Nucleus accumbens (tissue), 56 donors: ENCODE data around the gene LHX4.
"Not testable (repeated sequence)": the region's sequence is repeated elsewhere in the genome, so short reads cannot be mapped to it uniquely, and the experiment has no call there.

Experiments used
- DNase-seq, 56 donors: peaks; one replicate each; lab custom pipeline; 2025; lab: John Stamatoyannopoulos, UW

LHX4 gene

DNA sequence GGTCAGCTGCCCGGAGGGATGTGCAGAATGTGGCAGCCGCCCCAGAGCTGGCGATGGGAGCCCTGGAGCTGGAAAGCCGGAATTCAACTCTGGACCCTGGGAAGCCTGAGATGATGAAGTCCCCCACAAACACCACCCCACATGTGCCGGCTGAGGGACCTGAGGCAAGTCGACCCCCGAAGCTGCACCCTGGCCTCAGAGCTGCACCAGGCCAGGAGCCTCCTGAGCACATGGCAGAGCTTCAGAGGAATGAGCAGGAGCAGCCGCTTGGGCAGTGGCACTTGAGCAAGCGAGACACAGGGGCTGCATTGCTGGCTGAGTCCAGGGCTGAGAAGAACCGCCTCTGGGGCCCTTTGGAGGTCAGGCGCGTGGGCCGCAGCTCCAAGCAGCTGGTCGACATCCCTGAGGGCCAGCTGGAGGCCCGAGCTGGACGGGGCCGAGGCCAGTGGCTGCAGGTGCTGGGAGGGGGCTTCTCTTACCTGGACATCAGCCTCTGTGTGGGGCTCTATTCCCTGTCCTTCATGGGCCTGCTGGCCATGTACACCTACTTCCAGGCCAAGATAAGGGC lies 33.5 kb upstream of the LHX4 start:
- DNase-seq = no peak

GRCh38 chr1:180197231-180197630 lies 32.8 kb upstream of the LHX4 start:
- no peak for DNase-seq

GRCh38 chr1:180198196-180198595 lies 31.9 kb upstream of the LHX4 start:
- no peak for DNase-seq

- no peak for DNase-seq
Measured at GRCh38 chr1:180198611-180199010, 31.5 kb upstream of the LHX4 start.

DNA sequence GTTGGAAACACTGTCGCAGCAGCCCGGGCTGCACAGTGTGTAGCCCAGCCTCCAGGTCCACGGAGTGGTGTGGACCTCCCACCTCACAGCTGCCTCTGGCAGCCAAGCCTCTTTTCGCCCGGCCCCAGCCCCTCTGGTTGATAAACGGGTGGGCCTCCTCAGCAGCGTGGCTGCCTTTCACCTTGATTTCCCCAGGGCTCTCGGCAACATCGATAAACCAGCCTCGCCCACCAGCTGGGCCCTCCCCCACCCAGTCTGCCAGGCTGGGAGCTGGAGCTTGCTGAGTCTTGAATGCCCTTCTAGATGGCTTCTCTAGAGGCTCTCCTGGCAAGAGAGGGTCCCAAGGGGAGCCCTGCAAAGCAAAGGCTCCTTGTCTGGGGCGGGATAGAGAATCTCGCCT lies 31.0 kb upstream of the LHX4 start:
- DNase-seq = no peak

GRCh38 chr1:180201451-180202200 lies 28.4 kb upstream of the LHX4 start:
- no peak for DNase-seq

GRCh38 chr1:180202588-180202987 lies 27.5 kb upstream of the LHX4 start:
- DNase-seq = not testable (repeated sequence)

DNA sequence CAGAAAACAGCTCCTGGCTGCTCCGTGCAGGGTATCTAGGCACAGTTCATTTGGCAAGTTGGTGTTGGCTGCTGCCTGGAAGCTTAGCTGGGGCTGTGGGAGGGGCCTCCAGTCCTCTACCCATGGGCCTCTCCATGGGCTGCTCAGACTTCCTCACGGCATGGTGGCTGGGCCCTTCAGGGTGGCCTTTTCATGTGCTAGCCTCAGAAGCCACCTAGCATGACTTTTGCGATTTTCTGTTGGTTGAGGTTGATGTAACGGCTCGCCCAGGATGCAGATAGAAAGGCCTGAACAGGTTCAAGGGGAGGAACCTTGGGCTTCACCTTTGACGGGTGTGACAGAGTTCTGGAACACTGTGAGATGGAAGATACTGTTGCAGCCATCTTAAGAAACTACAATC lies 25.8 kb upstream of the LHX4 start:
- no peak for DNase-seq

DNA sequence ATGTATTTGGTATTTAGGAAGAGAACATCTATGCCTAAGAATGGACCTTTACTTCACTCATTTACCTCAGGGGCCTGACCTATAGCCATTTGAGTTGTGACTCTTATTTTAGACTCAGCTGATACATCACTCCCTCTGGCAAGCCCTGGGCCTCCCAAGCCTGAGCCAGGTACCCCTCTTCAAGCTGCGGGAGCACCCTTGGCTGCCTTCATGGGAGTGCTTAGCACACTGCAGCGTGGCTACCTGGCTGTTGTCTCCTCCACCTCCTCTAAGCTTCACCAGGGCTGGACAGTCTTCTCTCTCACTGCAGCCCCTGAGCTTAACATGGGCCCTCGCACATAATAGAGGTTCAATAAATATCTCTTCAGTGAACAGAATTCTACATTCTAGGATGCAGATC lies 23.5 kb upstream of the LHX4 start:
- no peak for DNase-seq

DNA sequence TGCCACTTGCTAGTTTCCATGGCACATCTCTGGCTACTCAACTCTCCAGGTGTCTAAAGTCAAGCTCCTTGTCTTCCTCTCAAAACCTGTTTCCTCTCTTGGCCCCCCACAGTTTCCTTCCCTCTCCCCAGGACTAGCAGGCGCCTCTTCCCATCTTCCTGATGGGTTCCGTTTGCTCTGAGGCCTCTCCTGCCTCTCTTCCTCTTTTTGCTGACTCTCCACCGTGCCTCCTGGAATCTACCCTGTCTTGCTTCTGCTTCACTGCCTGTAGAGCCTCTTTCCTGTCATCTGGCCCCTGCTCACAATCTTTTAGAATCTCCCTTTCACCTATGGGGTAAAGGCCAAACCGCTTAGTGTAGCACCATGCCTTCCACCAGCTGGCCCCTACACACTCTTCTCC lies 21.8 kb upstream of the LHX4 start:
- no peak for DNase-seq

- DNase-seq = no peak
Measured at GRCh38 chr1:180210008-180210620, 19.9 kb upstream of the LHX4 start.

- no peak for DNase-seq
Measured at GRCh38 chr1:180211156-180211859, 18.8 kb upstream of the LHX4 start.

DNA sequence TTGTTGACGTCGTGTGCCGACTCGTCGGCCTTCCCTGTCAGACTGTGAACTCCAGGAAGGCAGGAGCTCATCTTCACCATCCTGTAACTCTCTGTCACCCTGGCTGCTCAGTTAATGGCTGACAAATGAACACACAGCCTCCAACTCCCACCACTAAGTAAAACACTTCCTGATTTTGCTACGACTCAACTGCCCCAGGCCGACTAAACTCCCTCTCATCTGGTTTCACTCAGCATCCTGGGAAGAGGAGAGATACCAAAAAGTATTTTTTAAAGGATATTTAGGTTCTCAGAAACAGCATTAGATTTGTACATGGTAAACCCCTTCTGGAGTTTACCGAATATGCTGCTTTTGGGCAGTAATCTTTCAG lies 18.2 kb upstream of the LHX4 start:
- no peak for DNase-seq

GRCh38 chr1:180213401-180214170 lies 16.5 kb upstream of the LHX4 start:
- peak in 17 of 56 donors; percentile 4 to 44 (median 15) for DNase-seq

GRCh38 chr1:180215856-180216625 lies 14.0 kb upstream of the LHX4 start:
- no peak for DNase-seq

DNA sequence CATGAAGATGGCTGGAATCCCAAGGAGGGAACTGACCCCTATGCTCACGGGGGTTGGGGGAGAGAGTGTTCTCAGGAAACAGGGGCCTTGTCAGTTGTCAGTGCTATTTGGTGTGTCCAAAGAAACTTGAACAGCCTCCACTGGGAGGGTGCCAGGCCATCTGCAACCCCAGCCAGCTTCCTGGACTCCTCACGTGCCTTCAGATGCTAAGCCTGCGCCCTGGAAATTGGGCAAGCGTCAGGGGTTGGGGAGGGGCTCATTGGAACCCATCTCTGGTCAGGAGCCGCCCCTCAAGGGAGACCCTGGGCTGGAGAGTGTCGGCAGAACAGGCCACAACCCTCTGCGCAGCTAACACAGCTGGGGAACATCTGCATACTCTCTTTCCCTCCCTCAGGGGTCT lies 13.1 kb upstream of the LHX4 start:
- no peak for DNase-seq

DNA sequence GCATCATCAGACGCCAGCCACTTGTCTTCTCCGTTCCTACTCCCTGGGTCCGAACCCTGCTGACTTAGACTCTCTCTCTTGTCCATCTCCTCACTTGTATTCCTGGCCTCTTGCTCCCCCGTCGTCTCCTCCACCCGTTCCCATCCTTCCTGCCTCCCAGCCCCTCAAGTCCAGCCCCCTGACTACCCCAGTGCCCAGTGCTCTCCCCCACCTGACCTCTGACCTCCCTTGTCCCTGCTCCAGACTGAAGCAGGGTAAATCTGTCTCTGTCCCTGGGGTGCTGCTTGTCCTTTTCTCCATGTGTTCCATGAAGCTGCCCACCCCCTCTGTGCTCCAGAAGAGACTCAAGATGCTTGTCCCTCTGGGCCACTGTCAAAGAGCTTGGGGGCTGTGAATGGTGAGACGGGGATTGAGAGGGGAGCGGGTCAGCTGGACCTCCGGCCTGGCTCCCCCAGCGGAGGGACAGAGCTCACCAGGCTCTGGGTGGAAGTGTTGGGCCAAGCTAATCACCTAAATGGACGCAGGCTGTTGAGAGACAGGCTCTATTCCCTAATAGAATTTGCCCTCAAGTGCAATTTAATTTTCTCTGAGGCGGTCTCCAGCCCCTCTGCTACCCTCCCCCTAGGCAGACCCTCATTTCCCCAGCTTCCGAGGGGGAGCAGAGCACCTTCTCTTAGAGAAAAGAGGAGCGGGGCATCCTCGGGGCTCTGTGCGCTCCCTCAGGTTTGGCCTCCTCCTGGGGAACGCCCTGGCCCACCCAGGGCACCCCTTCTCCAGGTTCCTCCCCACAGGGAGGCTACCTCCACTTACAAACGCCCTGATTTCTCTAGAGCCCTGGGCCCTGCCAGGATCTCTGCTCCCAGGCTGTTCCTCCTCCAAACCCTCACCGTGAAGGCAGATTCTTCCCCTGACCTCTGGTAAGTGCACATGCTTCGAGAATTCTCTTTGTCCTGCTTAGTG lies 11.0 kb upstream of the LHX4 start:
- no peak for DNase-seq

DNA sequence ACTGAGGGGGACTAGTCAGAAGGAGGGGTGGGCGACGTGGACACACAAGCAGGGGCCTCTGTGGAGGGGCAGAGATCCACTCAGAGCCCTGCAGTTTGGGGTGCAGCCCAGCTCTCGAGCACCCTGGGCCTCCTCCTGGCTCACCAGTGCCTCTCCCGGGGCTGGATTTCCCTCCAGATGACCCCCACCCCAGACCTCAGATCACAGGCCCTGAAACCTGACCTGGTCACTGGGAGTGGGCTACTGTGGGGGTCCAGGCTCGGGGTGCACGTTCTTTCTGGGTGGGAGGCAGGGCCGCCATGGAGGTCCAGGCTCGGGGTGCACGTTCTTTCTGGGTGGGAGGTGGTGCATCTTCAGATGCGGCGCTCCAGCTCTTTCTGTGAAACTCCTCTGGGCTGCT lies 10.3 kb upstream of the LHX4 start:
- no peak for DNase-seq

- no peak for DNase-seq
Measured at GRCh38 chr1:180221462-180221861, 8.6 kb upstream of the LHX4 start.
